OCI-LY7 (cell line): Measurements from ENCODE around the gene TRIB2. TPM values are rescaled to one million over a fixed set of nuclear protein-coding genes. Genes with fewer than 3 reads are reported as not detected.

ENCODE experiments used
- BruUV-seq: library from RNA; stranded (reverse); fragments of 400-500 nt; replicated peaks from 2 replicates; lab custom pipeline; 2021; lab: Mats Ljungman, UMichigan
- CTCF ChIA-PET: fragments of 300-600 bp; sonication (Branson Sonifier 250); formaldehyde crosslinking; loops from one replicate; lab custom pipeline; 2022; ENCODE audit warnings: antibody characterized with exemption; ENCODE audit not compliant: unreplicated experiment; lab: Charles Lee
- POLR2A ChIA-PET: fragments of 300-600 bp; sonication (Branson Sonifier 250); formaldehyde crosslinking; loops from one replicate; lab custom pipeline; 2022; ENCODE audit warnings: antibody characterized with exemption; lab: Charles Lee
- DNase-seq: peaks from one replicate; pipeline ENCODE4 v3.0.0-alpha.2; 2015; ENCODE audit warnings: low spot score
- H2AFZ ChIP-seq: fragments of 200-600 bp; sonication (generic), shearing (Covaris generic); 2 replicates; pipeline ENCODE4 v1.6.1; 2014; ENCODE audit warnings: mild to moderate bottlenecking, antibody characterized with exemption, low read length, moderate library complexity
- H3K27ac ChIP-seq: fragments of 200-600 bp; sonication (generic); 2 replicates; pipeline ENCODE4 v1.5.1; 2014; ENCODE audit warnings: mixed run types, low read depth, mild to moderate bottlenecking, moderate library complexity, low read length, inconsistent platforms; ENCODE audit not compliant: poor library complexity, severe bottlenecking
- H3K36me3 ChIP-seq: fragments of 200-600 bp; sonication (generic); 2 replicates; pipeline ENCODE4 v1.6.1; 2014; ENCODE audit warnings: mild to moderate bottlenecking, antibody characterized with exemption, low read length, moderate library complexity, mixed read lengths; ENCODE audit not compliant: insufficient read depth
- H3K4me1 ChIP-seq: fragments of 200-600 bp; sonication (generic); 2 replicates; pipeline ENCODE4 v1.5.1; 2014; ENCODE audit warnings: mild to moderate bottlenecking, low read length; ENCODE audit not compliant: insufficient read depth, poor library complexity, severe bottlenecking
- H3K4me2 ChIP-seq: fragments of 200-600 bp; sonication (generic); 2 replicates; pipeline ENCODE4 v1.6.1; 2014; ENCODE audit warnings: mild to moderate bottlenecking, low read length
- H3K4me3 ChIP-seq: fragments of 200-600 bp; sonication (generic); 2 replicates; pipeline ENCODE4 v1.5.1; 2014; ENCODE audit warnings: mild to moderate bottlenecking, low read depth, low read length; ENCODE audit not compliant: poor library complexity, severe bottlenecking
- H3K79me2 ChIP-seq: fragments of 200-600 bp; sonication (generic); 2 replicates; pipeline ENCODE4 v1.6.1; 2016; ENCODE audit warnings: low read depth, mild to moderate bottlenecking, low read length, moderate library complexity, mixed read lengths; ENCODE audit not compliant: insufficient read depth
- H3K9me2 ChIP-seq: fragments of 200-600 bp; sonication (generic); 2 replicates; pipeline ENCODE4 v1.6.1; 2016; ENCODE audit warnings: mild to moderate bottlenecking, low read length, mixed read lengths; ENCODE audit not compliant: insufficient read depth
- H3K9me3 ChIP-seq: fragments of 200-600 bp; sonication (generic); 2 replicates; pipeline ENCODE4 v1.6.1; 2014; ENCODE audit warnings: mild to moderate bottlenecking, mixed run types, low read length, mixed read lengths
- H4K20me1 ChIP-seq: fragments of 200-600 bp; sonication (generic); 2 replicates; pipeline ENCODE4 v1.6.1; 2014; ENCODE audit warnings: mild to moderate bottlenecking, antibody characterized with exemption, low read length, moderate library complexity, mixed read lengths; ENCODE audit not compliant: insufficient read depth
- CTCF ChIP-seq: fragments of 200-600 bp; sonication (generic); conservative IDR thresholded peaks from 2 replicates; pipeline ENCODE4 v1.5.1; 2014; ENCODE audit warnings: mild to moderate bottlenecking, antibody characterized with exemption, low read length, moderate library complexity, mixed read lengths
- EZH2phosphoT487 ChIP-seq: fragments of 200-600 bp; sonication (generic); IDR thresholded peaks from 2 replicates; pipeline ENCODE4 v1.6.1; 2018; ENCODE audit warnings: low read depth, borderline replicate concordance, mild to moderate bottlenecking, mixed run types, antibody characterized with exemption, low read length, moderate library complexity, mixed read lengths
- intact Hi-C: fragments of 100-400 bp; cut with micrococcal nuclease; formaldehyde crosslinking; loops from one replicate; pipeline ENCODE4 v1.10.0; 2022; ENCODE audit not compliant: unreplicated experiment
- total RNA-seq, 2 experiments: library from RNA; depleted of rRNA in 1 of 2; stranded (reverse); fragments of >200 nt in 1 of 2; shearing (Covaris generic) in 1 of 2; gene quantifications; 2 replicates each; pipeline ENCODE4 v1.2.3, GENCODE V29; 2014 to 2022

Gene TRIB2
- total RNA-seq, 2 experiments from 2014 or later: 18.8 to 26.0 TPM

- no peak overlapping the region for H3K4me3 ChIP-seq
- POLR2A ChIA-PET: interaction anchor here (1.0 to 1.2 kb wide), 3 partner anchors 8 to 10 kb away, joined by 3 read pairs; no protein-coding TSS in a partner anchor
- H3K9me2 ChIP-seq: no peaks in the 10 kb centered on the region
- H3K79me2 ChIP-seq: no peaks in the 10 kb centered on the region
- intact Hi-C loops: no loop called here
- no peak for TF ChIP-seq CTCF
- TF ChIP-seq EZH2phosphoT487: no peak
- DNase-seq: no peak
- no TSS peak for BruUV-seq
- CTCF ChIA-PET: no interaction called here
- no peak overlapping the region for H3K27ac ChIP-seq
- no peaks in the 10 kb centered on the region for H4K20me1 ChIP-seq
- H3K4me2 ChIP-seq: no peak overlapping the region
- no peaks in the 10 kb centered on the region for H3K4me1 ChIP-seq
- no peaks in the 10 kb centered on the region for H3K36me3 ChIP-seq
- no peaks in the 10 kb centered on the region for H3K9me3 ChIP-seq
- no peak overlapping the region for H2AFZ ChIP-seq
Observed at GRCh38 chr2:12674644-12675328, 42.0 kb upstream of the TRIB2 start.

DNA sequence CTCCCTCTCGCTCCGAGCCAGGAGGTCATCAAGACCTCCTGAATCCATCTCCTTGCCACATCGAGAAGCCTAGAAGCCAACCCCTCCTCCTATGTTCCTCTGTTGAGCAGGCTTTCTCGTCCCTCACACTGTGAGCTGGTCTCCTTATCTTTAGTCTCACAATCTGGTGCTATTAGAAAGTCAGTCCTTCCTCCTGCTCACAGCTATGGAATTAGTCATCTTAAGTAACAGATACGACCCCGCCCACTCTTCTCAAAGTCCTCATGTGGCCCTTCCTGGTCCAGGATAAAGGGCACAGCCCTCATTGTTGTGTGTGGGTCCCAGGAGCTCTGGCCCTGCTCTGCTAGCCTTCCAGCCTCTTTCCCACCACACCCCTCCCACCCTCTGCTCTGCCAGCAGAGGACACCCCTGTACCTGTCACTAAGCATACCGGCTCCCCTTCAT lies 41.4 kb upstream of the TRIB2 start:
- H3K4me3 ChIP-seq: no peak overlapping the region
- no TSS peak for BruUV-seq
- no peaks in the 10 kb centered on the region for H3K9me3 ChIP-seq
- intact Hi-C loops: no loop called here
- ChIA-PET POLR2A (no interaction called here), CTCF (no interaction called here)
- no peak overlapping the region for H3K4me2 ChIP-seq
- no peak for DNase-seq
- TF ChIP-seq EZH2phosphoT487 (no peak), CTCF (no peak)
- no peaks in the 10 kb centered on the region for H3K4me1 ChIP-seq
- no peaks in the 10 kb centered on the region for H3K36me3 ChIP-seq
- H3K9me2 ChIP-seq: no peaks in the 10 kb centered on the region
- no peaks in the 10 kb centered on the region for H3K79me2 ChIP-seq
- H3K27ac ChIP-seq: no peak overlapping the region
- no peak overlapping the region for H2AFZ ChIP-seq
- no peaks in the 10 kb centered on the region for H4K20me1 ChIP-seq

DNA sequence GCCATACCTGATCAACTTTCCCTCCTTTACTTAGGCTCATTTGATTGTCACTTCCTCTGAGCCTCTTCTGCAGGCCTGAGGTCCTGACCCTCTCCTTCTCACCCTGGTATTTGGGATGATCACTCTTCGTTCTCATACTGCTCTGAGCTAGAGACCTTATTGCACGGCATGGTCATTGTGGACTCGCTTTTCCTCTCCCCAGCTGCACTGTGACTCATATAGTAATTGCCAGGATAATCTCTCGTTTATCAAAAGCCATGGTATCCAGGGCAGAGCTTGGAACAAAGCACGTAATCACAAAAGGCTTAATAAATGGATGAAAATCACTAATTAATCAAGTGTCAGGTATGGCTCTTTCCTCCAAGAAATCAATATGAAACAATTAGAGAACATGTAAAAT lies 40.9 kb upstream of the TRIB2 start:
- TF ChIP-seq EZH2phosphoT487 (no peak), CTCF (no peak)
- Histone ChIP-seq H3K4me2 (no peak overlapping the region), H3K27ac (no peak overlapping the region), H3K36me3 (no peaks in the 10 kb centered on the region), H3K79me2 (no peaks in the 10 kb centered on the region), H4K20me1 (no peaks in the 10 kb centered on the region), H2AFZ (no peak overlapping the region), H3K4me1 (no peaks in the 10 kb centered on the region), H3K9me3 (no peaks in the 10 kb centered on the region), H3K9me2 (no peaks in the 10 kb centered on the region), H3K4me3 (no peak overlapping the region)
- DNase-seq: no peak
- intact Hi-C loops: no loop called here
- ChIA-PET POLR2A (no interaction called here), CTCF (no interaction called here)
- no TSS peak for BruUV-seq
